GM21367 (cell line): Measurements from ENCODE around the gene LRP8.

ENCODE experiments used
- ATAC-seq: cut with Tn5 transposase; IDR thresholded peaks from one replicate; pipeline ENCODE4 v1.9.1; 2021; ENCODE audit not compliant: unreplicated experiment

Gene LRP8

GRCh38 chr1:53340660-53341520, 13.0 kb upstream of the LRP8 start:
- no peak for ATAC-seq

- no peak for ATAC-seq
Observed at GRCh38 chr1:53339736-53340635, 12.1 kb upstream of the LRP8 start.

- no peak for ATAC-seq
Observed at GRCh38 chr1:53338423-53338822, 10.6 kb upstream of the LRP8 start.

GRCh38 chr1:53337499-53337898, 9.6 kb upstream of the LRP8 start:
- ATAC-seq, result no peak

- ATAC-seq, result no peak
Observed at GRCh38 chr1:53336146-53336545, 8.3 kb upstream of the LRP8 start.

GRCh38 chr1:53335661-53336060, 7.8 kb upstream of the LRP8 start:
- ATAC-seq, result no peak

- no peak for ATAC-seq
Observed at GRCh38 chr1:53334781-53335180, 6.9 kb upstream of the LRP8 start.

GRCh38 chr1:53334312-53334711, 6.4 kb upstream of the LRP8 start:
- no peak for ATAC-seq

- no peak for ATAC-seq
Observed at GRCh38 chr1:53332833-53333232, 5.0 kb upstream of the LRP8 start.

- ATAC-seq, result no peak
Observed at GRCh38 chr1:53332186-53332564, 4.3 kb upstream of the LRP8 start.

- ATAC-seq, result no peak
Observed at GRCh38 chr1:53331446-53332185, 3.7 kb upstream of the LRP8 start.

- ATAC-seq, result no peak
Observed at GRCh38 chr1:53330819-53331218, 2.9 kb upstream of the LRP8 start.

GRCh38 chr1:53328541-53329499, 950 bp upstream of the LRP8 start:
- no peak for ATAC-seq

GRCh38 chr1:53327182-53327913, 522 bp downstream of the LRP8 start:
- ATAC-seq, result no peak

GRCh38 chr1:53326598-53327181, 1.2 kb downstream of the LRP8 start:
- peak; percentile 17 for ATAC-seq

GRCh38 chr1:53326088-53326597, 1.7 kb downstream of the LRP8 start:
- peak; percentile 83 for ATAC-seq

- ATAC-seq, result no peak
Observed at GRCh38 chr1:53325326-53326087, 2.4 kb downstream of the LRP8 start.

- no peak for ATAC-seq
Observed at GRCh38 chr1:53324728-53325297, 3.1 kb downstream of the LRP8 start.
